Measurements from ENCODE around the gene BCAS2.

BCAS2 gene

DNA sequence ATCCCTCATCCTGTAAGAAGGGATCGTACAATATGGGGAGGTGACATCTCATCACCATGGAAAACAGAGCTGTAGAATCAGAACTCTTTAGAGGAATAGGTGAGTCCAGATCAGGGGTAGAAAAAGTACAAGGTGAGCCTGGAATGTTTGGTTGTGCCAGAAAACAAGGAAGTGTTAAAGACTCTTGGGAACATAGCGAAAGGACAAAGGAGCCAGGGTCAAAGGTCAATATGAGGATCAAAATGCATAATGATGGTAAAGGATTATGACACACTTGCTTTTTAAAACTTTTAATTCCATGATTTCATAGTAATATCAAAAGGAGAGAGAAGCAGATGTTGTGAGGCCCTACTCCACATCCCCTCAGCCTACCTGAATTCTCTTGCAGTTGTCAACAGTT lies 51.2 kb downstream of the BCAS2 start:
- Histone ChIP-seq H3K9me3 (ENCODE audit: insufficient read depth, low read length) (no peaks in the 10 kb centered on the region), H3K4me1 (ENCODE audit: insufficient read depth, insufficient read length) (no peaks in the 10 kb centered on the region), H3K36me3 (ENCODE audit: insufficient read depth, insufficient read length, low read length) (no peaks in the 10 kb centered on the region), H3K4me3 (ENCODE audit: insufficient read length, low read depth) (no peak overlapping the region), H3K9ac (ENCODE audit: insufficient read length, low read depth) (no peak overlapping the region), H3K27me3 (ENCODE audit: insufficient read depth, insufficient read length) (no peaks in the 10 kb centered on the region)
- no peak for DNase-seq (ENCODE audit: low read depth, low spot score)
- TF ChIP-seq ZNF274 (IDR thresholded peaks at IDR 0.05; ENCODE audit: low read depth, low read length) (no peak), YY1 (IDR thresholded peaks at IDR 0.05; ENCODE audit: insufficient read depth, insufficient read length) (no peak), SUZ12 (IDR thresholded peaks at IDR 0.05; ENCODE audit: extremely low read depth, insufficient read depth, insufficient read length) (no peak)

GRCh38 chr1:114524944-114525343 lies 56.5 kb downstream of the BCAS2 start:
- TF ChIP-seq SUZ12 (IDR thresholded peaks at IDR 0.05; ENCODE audit: extremely low read depth, insufficient read depth, insufficient read length), result no peak
- no peak for TF ChIP-seq YY1 (IDR thresholded peaks at IDR 0.05; ENCODE audit: insufficient read depth, insufficient read length)
- TF ChIP-seq ZNF274 (IDR thresholded peaks at IDR 0.05; ENCODE audit: low read depth, low read length), result no peak
- no peak for DNase-seq (ENCODE audit: low read depth, low spot score)
- no peaks in the 10 kb centered on the region for H3K4me1 ChIP-seq (ENCODE audit: insufficient read depth, insufficient read length)
- H3K9me3 ChIP-seq (ENCODE audit: insufficient read depth, low read length), result no peaks in the 10 kb centered on the region
- no peak overlapping the region for H3K4me3 ChIP-seq (ENCODE audit: insufficient read length, low read depth)
- no peaks in the 10 kb centered on the region for H3K27me3 ChIP-seq (ENCODE audit: insufficient read depth, insufficient read length)
- H3K9ac ChIP-seq (ENCODE audit: insufficient read length, low read depth), result no peak overlapping the region
- no peaks in the 10 kb centered on the region for H3K36me3 ChIP-seq (ENCODE audit: insufficient read depth, insufficient read length, low read length)

DNA sequence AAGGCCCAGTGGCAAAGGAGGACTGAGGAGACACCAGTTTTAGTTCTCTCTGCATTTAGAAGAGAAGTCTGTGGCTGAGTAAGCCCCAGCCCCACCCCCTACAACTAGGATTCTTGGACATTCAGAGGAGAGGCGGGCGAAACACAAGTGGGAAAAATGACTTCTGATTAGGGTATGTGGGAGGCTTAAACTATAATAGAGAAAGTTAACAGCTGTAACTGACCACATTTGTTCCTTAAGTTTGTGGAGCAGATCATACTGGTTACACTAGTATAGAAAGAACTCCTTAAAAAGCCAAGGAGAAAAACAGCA lies 59.2 kb downstream of the BCAS2 start:
- H3K9ac ChIP-seq (ENCODE audit: insufficient read length, low read depth), result no peak overlapping the region
- no peak for DNase-seq (ENCODE audit: low read depth, low spot score)
- no peak for TF ChIP-seq YY1 (IDR thresholded peaks at IDR 0.05; ENCODE audit: insufficient read depth, insufficient read length)
- TF ChIP-seq SUZ12 (IDR thresholded peaks at IDR 0.05; ENCODE audit: extremely low read depth, insufficient read depth, insufficient read length), result no peak
- no peak for TF ChIP-seq ZNF274 (IDR thresholded peaks at IDR 0.05; ENCODE audit: low read depth, low read length)

GRCh38 chr1:114521396-114522263 lies 59.8 kb downstream of the BCAS2 start:
- Histone ChIP-seq H3K27me3 (ENCODE audit: insufficient read depth, insufficient read length) (no peaks in the 10 kb centered on the region), H3K4me1 (ENCODE audit: insufficient read depth, insufficient read length) (no peaks in the 10 kb centered on the region), H3K36me3 (ENCODE audit: insufficient read depth, insufficient read length, low read length) (no peaks in the 10 kb centered on the region), H3K9ac (ENCODE audit: insufficient read length, low read depth) (no peak overlapping the region), H3K9me3 (ENCODE audit: insufficient read depth, low read length) (peaks cover 6% of the 10 kb centered on the region), H3K4me3 (ENCODE audit: insufficient read length, low read depth) (no peak overlapping the region)
- TF ChIP-seq SUZ12 (IDR thresholded peaks at IDR 0.05; ENCODE audit: extremely low read depth, insufficient read depth, insufficient read length), result no peak
- no peak for DNase-seq (ENCODE audit: low read depth, low spot score)

More for the DNA sequence above, 59.2 kb downstream of the BCAS2 start:
- no peak overlapping the region for H3K4me3 ChIP-seq (ENCODE audit: insufficient read length, low read depth)
- no peaks in the 10 kb centered on the region for H3K36me3 ChIP-seq (ENCODE audit: insufficient read depth, insufficient read length, low read length)
- peaks cover under 1% of the 10 kb centered on the region; the same call in 1 of the 2 replicates for H3K9me3 ChIP-seq (ENCODE audit: insufficient read depth, low read length)
- H3K27me3 ChIP-seq (ENCODE audit: insufficient read depth, insufficient read length), result no peaks in the 10 kb centered on the region
- no peaks in the 10 kb centered on the region for H3K4me1 ChIP-seq (ENCODE audit: insufficient read depth, insufficient read length)
